Activated naive CD8-positive, alpha-beta T cell (primary cell): ENCODE data around the gene A4GALT.
A peak's percentile ranks its signal among the peaks of the same experiment; 100 is the strongest.

Experiments used
- H3K27ac Mint-ChIP-seq: one replicate; pipeline ENCODE4 v1.8.0; 2021; ENCODE audit warnings: mixed read lengths
- H3K27me3 Mint-ChIP-seq: one replicate; pipeline ENCODE4 v1.8.0; 2021; ENCODE audit warnings: mixed read lengths
- H3K36me3 Mint-ChIP-seq: one replicate; pipeline ENCODE4 v1.8.0; 2021; ENCODE audit warnings: mixed read lengths
- H3K4me1 Mint-ChIP-seq: one replicate; pipeline ENCODE4 v1.8.0; 2021; ENCODE audit warnings: low read depth, mixed read lengths
- H3K4me3 Mint-ChIP-seq: one replicate; pipeline ENCODE4 v1.8.0; 2021; ENCODE audit warnings: mild to moderate bottlenecking, mixed read lengths
- H3K9me3 Mint-ChIP-seq: one replicate; pipeline ENCODE4 v1.8.0; 2021; ENCODE audit warnings: low read depth, mixed read lengths

The A4GALT gene

GRCh38 chr22:42719133-42719532 lies 1.5 kb downstream of the A4GALT start:
- Mint-ChIP-seq H3K36me3 (no peaks in the 10 kb centered on the region), H3K27me3 (peaks cover 37% of the 10 kb centered on the region), H3K27ac (no peak overlapping the region), H3K4me3 (peak overlapping the region; percentile 80), H3K9me3 (no peaks in the 10 kb centered on the region), H3K4me1 (peaks cover 16% of the 10 kb centered on the region)

- no peaks in the 10 kb centered on the region for H3K9me3 Mint-ChIP-seq
- H3K4me3 Mint-ChIP-seq = no peak overlapping the region
- peaks cover 32% of the 10 kb centered on the region for H3K27me3 Mint-ChIP-seq
- no peaks in the 10 kb centered on the region for H3K36me3 Mint-ChIP-seq
- H3K4me1 Mint-ChIP-seq = peaks cover 16% of the 10 kb centered on the region
- H3K27ac Mint-ChIP-seq = no peak overlapping the region
These were observed 3.3 kb downstream of the A4GALT start for GRCh38 chr22:42717197-42717928.

DNA sequence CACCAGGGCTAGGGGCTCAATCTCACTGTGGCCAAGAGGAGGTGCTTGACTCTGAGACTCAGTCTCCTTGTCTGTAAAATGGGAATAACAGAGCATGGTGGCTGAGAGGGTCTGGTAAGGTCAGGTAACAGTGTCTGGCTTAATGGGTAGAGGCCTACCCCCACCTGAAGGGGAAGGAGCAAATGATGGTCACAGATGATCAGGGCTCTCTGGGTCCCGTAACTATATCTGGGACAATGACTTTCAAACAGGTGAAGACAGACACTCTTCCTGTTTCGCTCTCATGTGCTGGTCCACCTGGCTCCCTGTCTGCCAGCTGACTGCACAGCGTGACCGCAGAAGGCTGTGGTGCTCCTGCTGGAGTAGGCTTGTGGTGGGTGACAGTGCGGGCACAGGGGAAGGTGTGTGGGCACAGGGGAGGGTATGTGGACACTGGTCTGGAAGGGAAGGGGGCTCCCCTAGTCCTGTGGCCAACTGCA lies 4.0 kb downstream of the A4GALT start:
- Mint-ChIP-seq H3K4me1 (peaks cover 14% of the 10 kb centered on the region), H3K4me3 (no peak overlapping the region), H3K27me3 (peaks cover 32% of the 10 kb centered on the region), H3K36me3 (no peaks in the 10 kb centered on the region), H3K27ac (no peak overlapping the region), H3K9me3 (no peaks in the 10 kb centered on the region)

DNA sequence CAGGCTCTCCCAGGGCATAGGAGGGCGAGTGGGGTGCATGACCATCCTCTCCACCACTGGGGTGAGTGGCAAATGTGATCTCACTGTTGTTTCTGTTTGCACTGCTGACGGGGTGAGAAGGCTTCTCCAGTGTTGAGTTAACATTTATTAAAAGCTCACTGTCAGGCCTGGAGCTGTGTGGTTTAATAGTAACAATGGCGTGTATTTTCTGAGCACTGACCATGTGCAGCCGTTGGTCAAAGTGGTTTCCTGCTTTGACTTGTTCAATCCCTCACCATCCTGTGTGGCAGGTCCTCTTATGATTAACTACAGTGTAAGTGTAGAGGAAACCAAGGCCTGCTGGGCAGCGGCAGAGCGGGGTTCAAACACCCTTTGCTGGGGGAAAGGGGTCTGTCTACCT lies 4.4 kb downstream of the A4GALT start:
- no peak overlapping the region for H3K4me3 Mint-ChIP-seq
- peaks cover 29% of the 10 kb centered on the region for H3K27me3 Mint-ChIP-seq
- no peaks in the 10 kb centered on the region for H3K9me3 Mint-ChIP-seq
- H3K27ac Mint-ChIP-seq = no peak overlapping the region
- no peaks in the 10 kb centered on the region for H3K36me3 Mint-ChIP-seq
- H3K4me1 Mint-ChIP-seq = peaks cover 11% of the 10 kb centered on the region

GRCh38 chr22:42714768-42715390 lies 5.8 kb downstream of the A4GALT start:
- Mint-ChIP-seq H3K36me3 (no peaks in the 10 kb centered on the region), H3K4me1 (peaks cover 8% of the 10 kb centered on the region), H3K9me3 (peaks cover 1% of the 10 kb centered on the region), H3K27ac (no peak overlapping the region), H3K27me3 (peaks cover 30% of the 10 kb centered on the region), H3K4me3 (no peak overlapping the region)

DNA sequence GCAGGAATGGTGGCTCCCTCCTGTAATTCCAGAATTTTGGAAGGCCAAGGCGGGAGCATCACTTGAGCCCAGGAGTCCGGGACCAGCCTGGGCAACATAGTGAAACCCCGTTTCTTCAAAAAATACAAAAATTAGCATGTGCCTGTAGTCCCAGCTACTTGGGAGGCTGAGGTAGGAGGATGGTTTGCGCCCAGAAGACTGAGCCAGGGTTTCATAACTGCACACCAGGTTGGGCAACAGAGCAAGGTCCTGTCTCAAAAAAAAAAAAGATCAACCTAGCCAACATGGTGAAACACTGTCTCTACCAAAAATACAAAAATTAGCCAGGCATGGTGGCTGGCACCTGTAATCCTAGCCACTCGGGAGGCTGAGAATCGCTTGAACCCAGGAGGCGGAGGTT lies 6.4 kb downstream of the A4GALT start:
- Mint-ChIP-seq H3K9me3 (peaks cover 3% of the 10 kb centered on the region), H3K4me1 (peaks cover 2% of the 10 kb centered on the region), H3K27ac (no peak overlapping the region), H3K4me3 (no peak overlapping the region), H3K36me3 (no peaks in the 10 kb centered on the region), H3K27me3 (peaks cover 27% of the 10 kb centered on the region)

GRCh38 chr22:42711895-42712837 lies 8.5 kb downstream of the A4GALT start:
- Mint-ChIP-seq H3K4me3 (no peak overlapping the region), H3K27me3 (peaks cover 13% of the 10 kb centered on the region), H3K9me3 (peaks cover 3% of the 10 kb centered on the region), H3K27ac (no peak overlapping the region), H3K36me3 (no peaks in the 10 kb centered on the region), H3K4me1 (no peaks in the 10 kb centered on the region)

- H3K27me3 Mint-ChIP-seq = peaks cover 13% of the 10 kb centered on the region
- H3K9me3 Mint-ChIP-seq = peaks cover 3% of the 10 kb centered on the region
- no peaks in the 10 kb centered on the region for H3K4me1 Mint-ChIP-seq
- no peak overlapping the region for H3K27ac Mint-ChIP-seq
- H3K36me3 Mint-ChIP-seq = no peaks in the 10 kb centered on the region
- no peak overlapping the region for H3K4me3 Mint-ChIP-seq
These were observed 9.4 kb downstream of the A4GALT start for GRCh38 chr22:42711281-42711731.

DNA sequence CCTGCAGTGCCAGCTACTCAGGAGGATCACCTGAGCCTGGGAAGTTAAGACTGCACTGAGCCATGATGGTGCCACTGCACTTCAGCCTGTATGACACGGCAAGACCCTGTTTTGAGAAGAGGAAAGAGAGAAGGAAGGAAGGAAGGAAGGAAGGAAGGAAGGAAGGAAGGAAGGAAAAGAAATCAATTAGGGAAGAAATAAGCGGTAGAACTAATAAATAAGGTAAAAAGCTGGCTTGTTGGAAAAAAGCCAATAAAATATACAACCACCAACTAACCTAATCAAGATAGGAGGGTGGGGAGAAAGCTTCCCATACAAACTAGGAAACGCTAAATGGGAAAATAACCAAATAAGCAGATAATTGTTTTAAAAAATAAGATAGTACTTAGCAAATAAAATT lies 12.3 kb downstream of the A4GALT start:
- Mint-ChIP-seq H3K27me3 (peaks cover 10% of the 10 kb centered on the region), H3K9me3 (peaks cover 3% of the 10 kb centered on the region), H3K27ac (no peak overlapping the region), H3K4me1 (no peaks in the 10 kb centered on the region), H3K4me3 (no peak overlapping the region), H3K36me3 (no peaks in the 10 kb centered on the region)

GRCh38 chr22:42707496-42707895 lies 13.2 kb downstream of the A4GALT start:
- H3K27ac Mint-ChIP-seq = no peak overlapping the region
- peaks cover 10% of the 10 kb centered on the region for H3K27me3 Mint-ChIP-seq
- H3K4me1 Mint-ChIP-seq = no peaks in the 10 kb centered on the region
- H3K9me3 Mint-ChIP-seq = peaks cover 3% of the 10 kb centered on the region
- H3K4me3 Mint-ChIP-seq = no peak overlapping the region
- no peaks in the 10 kb centered on the region for H3K36me3 Mint-ChIP-seq

DNA sequence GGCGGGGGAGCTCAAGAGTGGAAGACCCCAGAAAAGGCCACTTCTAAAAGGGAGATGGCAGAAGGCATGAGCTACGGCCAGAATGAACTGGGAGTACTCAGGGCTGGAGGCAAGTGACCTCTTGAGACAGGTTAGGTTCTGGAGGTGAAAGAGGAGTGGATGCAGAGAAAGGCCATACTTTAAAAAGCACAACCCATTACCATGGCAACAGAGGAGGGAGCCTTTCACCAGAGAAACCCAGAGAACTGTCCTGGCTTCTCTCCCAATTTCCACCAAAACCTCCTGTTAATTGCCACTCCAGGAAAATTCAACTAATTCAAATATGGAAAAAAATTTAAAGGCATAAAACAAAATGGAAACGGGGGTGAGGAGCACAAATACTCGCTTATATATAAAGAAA lies 15.8 kb downstream of the A4GALT start:
- H3K9me3 Mint-ChIP-seq = peaks cover 2% of the 10 kb centered on the region
- H3K27me3 Mint-ChIP-seq = peaks cover 2% of the 10 kb centered on the region
- H3K4me1 Mint-ChIP-seq = no peaks in the 10 kb centered on the region
- no peak overlapping the region for H3K4me3 Mint-ChIP-seq
- H3K36me3 Mint-ChIP-seq = no peaks in the 10 kb centered on the region
- H3K27ac Mint-ChIP-seq = no peak overlapping the region

- no peaks in the 10 kb centered on the region for H3K36me3 Mint-ChIP-seq
- H3K4me3 Mint-ChIP-seq = no peak overlapping the region
- H3K4me1 Mint-ChIP-seq = no peaks in the 10 kb centered on the region
- no peak overlapping the region for H3K27ac Mint-ChIP-seq
- no peaks in the 10 kb centered on the region for H3K9me3 Mint-ChIP-seq
- H3K27me3 Mint-ChIP-seq = no peaks in the 10 kb centered on the region
These were observed 18.0 kb downstream of the A4GALT start for GRCh38 chr22:42702675-42703074.

DNA sequence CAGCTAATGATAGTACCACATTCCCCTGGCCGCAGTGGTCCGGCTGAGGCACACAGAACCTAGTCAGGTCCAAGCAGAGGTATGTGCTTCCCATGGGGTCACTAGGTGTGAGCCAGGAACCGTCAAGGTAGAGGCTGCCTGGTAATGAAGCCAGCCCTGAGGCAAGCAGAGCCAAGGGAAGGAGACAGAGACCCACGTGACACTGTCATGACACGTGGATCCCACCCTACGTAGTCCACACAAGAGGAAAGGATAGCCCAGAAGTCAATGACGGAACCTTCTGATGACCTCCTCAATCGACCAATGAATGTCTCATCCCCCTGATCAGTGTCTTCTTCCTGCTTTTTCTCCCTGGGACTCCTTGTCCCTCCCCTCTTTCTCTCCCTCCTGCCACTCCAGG lies 19.0 kb downstream of the A4GALT start:
- no peak overlapping the region for H3K4me3 Mint-ChIP-seq
- no peaks in the 10 kb centered on the region for H3K27me3 Mint-ChIP-seq
- no peaks in the 10 kb centered on the region for H3K4me1 Mint-ChIP-seq
- H3K36me3 Mint-ChIP-seq = no peaks in the 10 kb centered on the region
- H3K27ac Mint-ChIP-seq = no peak overlapping the region
- H3K9me3 Mint-ChIP-seq = no peaks in the 10 kb centered on the region

DNA sequence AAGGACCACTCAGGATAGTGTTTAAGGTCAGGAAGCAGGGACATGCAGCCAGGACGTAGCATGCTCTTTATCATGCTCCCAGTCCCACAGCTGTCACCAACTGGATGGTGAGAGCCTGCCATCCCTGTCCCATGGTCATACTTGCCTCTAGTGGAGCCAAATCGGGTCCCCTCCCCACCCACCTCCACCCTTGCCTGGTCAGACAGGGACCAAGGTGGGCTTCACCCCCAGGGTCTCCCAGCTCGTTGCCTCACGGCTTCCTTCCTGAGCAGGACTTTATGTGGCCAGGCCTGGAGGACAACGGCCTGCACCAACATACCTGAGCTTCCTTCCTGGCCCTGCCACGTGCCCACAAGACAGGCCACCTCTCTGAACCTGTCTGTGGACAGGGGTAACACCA lies 19.8 kb downstream of the A4GALT start:
- no peak overlapping the region for H3K4me3 Mint-ChIP-seq
- no peaks in the 10 kb centered on the region for H3K36me3 Mint-ChIP-seq
- H3K4me1 Mint-ChIP-seq = no peaks in the 10 kb centered on the region
- H3K27ac Mint-ChIP-seq = no peak overlapping the region
- H3K27me3 Mint-ChIP-seq = no peaks in the 10 kb centered on the region
- no peaks in the 10 kb centered on the region for H3K9me3 Mint-ChIP-seq

DNA sequence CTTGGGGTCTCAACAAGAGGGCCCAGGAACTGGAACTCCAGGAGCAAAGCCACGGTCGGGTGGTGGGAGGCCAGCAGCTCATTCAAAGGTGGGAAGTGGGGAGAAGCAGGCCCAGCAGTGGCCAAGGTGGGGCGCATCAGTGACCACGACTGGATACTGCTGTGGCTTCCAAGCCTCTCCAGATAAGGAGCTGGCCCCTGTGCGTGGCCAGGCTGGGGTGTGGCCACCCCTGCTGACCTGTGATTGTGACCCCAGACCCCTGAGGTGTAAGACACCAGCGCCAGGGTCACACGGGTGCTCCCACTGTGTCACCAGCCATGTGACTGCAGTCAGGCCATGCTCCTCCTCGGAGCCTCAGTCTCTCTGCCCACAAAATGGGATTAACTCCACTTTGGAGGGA lies 20.3 kb downstream of the A4GALT start:
- Mint-ChIP-seq H3K4me1 (no peaks in the 10 kb centered on the region), H3K27me3 (no peaks in the 10 kb centered on the region), H3K27ac (no peak overlapping the region), H3K9me3 (no peaks in the 10 kb centered on the region), H3K36me3 (no peaks in the 10 kb centered on the region), H3K4me3 (no peak overlapping the region)
